Measurements from ENCODE around the gene FRMPD2. TPM values are rescaled to one million over a fixed set of nuclear protein-coding genes. Genes with fewer than 3 reads are reported as not detected.

The FRMPD2 gene
- total RNA-seq, 1 experiment from 2014 or later, result not detected

- TF ChIP-seq, protein P1, sequence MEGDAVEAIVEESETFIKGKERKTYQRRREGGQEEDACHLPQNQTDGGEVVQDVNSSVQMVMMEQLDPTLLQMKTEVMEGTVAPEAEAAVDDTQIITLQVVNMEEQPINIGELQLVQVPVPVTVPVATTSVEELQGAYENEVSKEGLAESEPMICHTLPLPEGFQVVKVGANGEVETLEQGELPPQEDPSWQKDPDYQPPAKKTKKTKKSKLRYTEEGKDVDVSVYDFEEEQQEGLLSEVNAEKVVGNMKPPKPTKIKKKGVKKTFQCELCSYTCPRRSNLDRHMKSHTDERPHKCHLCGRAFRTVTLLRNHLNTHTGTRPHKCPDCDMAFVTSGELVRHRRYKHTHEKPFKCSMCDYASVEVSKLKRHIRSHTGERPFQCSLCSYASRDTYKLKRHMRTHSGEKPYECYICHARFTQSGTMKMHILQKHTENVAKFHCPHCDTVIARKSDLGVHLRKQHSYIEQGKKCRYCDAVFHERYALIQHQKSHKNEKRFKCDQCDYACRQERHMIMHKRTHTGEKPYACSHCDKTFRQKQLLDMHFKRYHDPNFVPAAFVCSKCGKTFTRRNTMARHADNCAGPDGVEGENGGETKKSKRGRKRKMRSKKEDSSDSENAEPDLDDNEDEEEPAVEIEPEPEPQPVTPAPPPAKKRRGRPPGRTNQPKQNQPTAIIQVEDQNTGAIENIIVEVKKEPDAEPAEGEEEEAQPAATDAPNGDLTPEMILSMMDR (conservative IDR thresholded peaks at IDR 0.05; ENCODE audit: low read depth, low read length), result no peak
- DNase-seq (ENCODE audit: low spot score), result no peak
- BruUV-seq (replicated peaks), result no TSS peak
- no peaks in the 10 kb centered on the region for H3K9me3 ChIP-seq (ENCODE audit: low read depth, low read length, poor library complexity, severe bottlenecking)
- POLR2A ChIA-PET (ENCODE audit: low non-redundant PET), result no interaction called here
- H3K36me3 ChIP-seq (ENCODE audit: insufficient read depth, low read length, poor library complexity, severe bottlenecking), result no peaks in the 10 kb centered on the region
- H3K27ac ChIP-seq (ENCODE audit: low read depth, low read length, poor library complexity, severe bottlenecking), result no peak overlapping the region
- intact Hi-C loops (cut with micrococcal nuclease; ENCODE audit: unreplicated experiment), result no loop called here
- CTCF ChIA-PET, result no interaction called here
- H3K4me1 ChIP-seq (ENCODE audit: insufficient read depth, low read length, poor library complexity, severe bottlenecking), result no peaks in the 10 kb centered on the region
- H3K4me3 ChIP-seq (ENCODE audit: low read depth, low read length, poor library complexity, severe bottlenecking), result no peak overlapping the region
- no peaks in the 10 kb centered on the region for H3K27me3 ChIP-seq (replicated peaks; ENCODE audit: insufficient read depth, low read depth, low read length, poor library complexity)
Measured at GRCh38 chr10:48296576-48297098, 22.1 kb upstream of the FRMPD2 start.

GRCh38 chr10:48294431-48294830 lies 19.9 kb upstream of the FRMPD2 start:
- intact Hi-C loops (cut with micrococcal nuclease; ENCODE audit: unreplicated experiment), result no loop called here
- TF ChIP-seq, protein P1 (conservative IDR thresholded peaks at IDR 0.05; ENCODE audit: low read depth, low read length), result no peak
- no peak for TF ChIP-seq EZH2 (IDR thresholded peaks at IDR 0.05; ENCODE audit: borderline replicate concordance, low read depth, low read length, poor library complexity, severe bottlenecking)
- CTCF ChIA-PET, result no interaction called here
- POLR2A ChIA-PET (ENCODE audit: low non-redundant PET), result no interaction called here
- Histone ChIP-seq H3K4me3 (ENCODE audit: low read depth, low read length, poor library complexity, severe bottlenecking) (no peak overlapping the region), H3K9me3 (ENCODE audit: low read depth, low read length, poor library complexity, severe bottlenecking) (no peaks in the 10 kb centered on the region), H3K36me3 (ENCODE audit: insufficient read depth, low read length, poor library complexity, severe bottlenecking) (no peaks in the 10 kb centered on the region), H3K27me3 (replicated peaks; ENCODE audit: insufficient read depth, low read depth, low read length, poor library complexity) (no peaks in the 10 kb centered on the region), H3K4me1 (ENCODE audit: insufficient read depth, low read length, poor library complexity, severe bottlenecking) (no peaks in the 10 kb centered on the region), H3K27ac (ENCODE audit: low read depth, low read length, poor library complexity, severe bottlenecking) (no peak overlapping the region)
- no peak for DNase-seq (ENCODE audit: low spot score)
- BruUV-seq (replicated peaks), result no TSS peak

DNA sequence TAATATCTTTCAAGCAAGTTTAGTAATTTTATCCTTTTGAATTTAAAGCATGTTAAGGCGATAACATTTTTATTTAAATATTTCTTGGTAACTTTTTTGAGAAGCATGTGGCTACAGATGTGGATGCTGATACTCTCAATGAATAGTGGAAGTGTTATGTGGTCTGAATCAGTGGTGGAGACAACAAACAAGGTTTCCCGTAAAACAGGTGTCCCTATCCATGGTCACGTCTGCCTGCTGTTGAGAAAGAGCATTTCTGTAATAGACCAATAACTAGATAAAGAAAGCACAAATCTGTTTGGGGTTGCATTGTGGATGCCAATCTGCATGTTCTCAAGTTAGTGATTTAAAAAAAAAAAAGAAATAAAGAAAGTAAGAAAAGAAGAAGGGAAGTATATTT lies 18.1 kb upstream of the FRMPD2 start:
- CTCF ChIA-PET, result no interaction called here
- BruUV-seq (replicated peaks), result no TSS peak
- H3K27me3 ChIP-seq (replicated peaks; ENCODE audit: insufficient read depth, low read depth, low read length, poor library complexity), result no peaks in the 10 kb centered on the region
- no peaks in the 10 kb centered on the region for H3K36me3 ChIP-seq (ENCODE audit: insufficient read depth, low read length, poor library complexity, severe bottlenecking)
- no peaks in the 10 kb centered on the region for H3K4me1 ChIP-seq (ENCODE audit: insufficient read depth, low read length, poor library complexity, severe bottlenecking)
- no peaks in the 10 kb centered on the region for H3K9me3 ChIP-seq (ENCODE audit: low read depth, low read length, poor library complexity, severe bottlenecking)
- no peak for TF ChIP-seq EZH2 (IDR thresholded peaks at IDR 0.05; ENCODE audit: borderline replicate concordance, low read depth, low read length, poor library complexity, severe bottlenecking)
- TF ChIP-seq, protein P1 (conservative IDR thresholded peaks at IDR 0.05; ENCODE audit: low read depth, low read length), result no peak
- H3K4me3 ChIP-seq (ENCODE audit: low read depth, low read length, poor library complexity, severe bottlenecking), result no peak overlapping the region
- H3K27ac ChIP-seq (ENCODE audit: low read depth, low read length, poor library complexity, severe bottlenecking), result no peak overlapping the region
- POLR2A ChIA-PET (ENCODE audit: low non-redundant PET), result no interaction called here
- intact Hi-C loops (cut with micrococcal nuclease; ENCODE audit: unreplicated experiment), result no loop called here
- DNase-seq (ENCODE audit: low spot score), result no peak
